Measurements from ENCODE around the gene COX7A2.

COX7A2 gene

GRCh38 chr6:75205776-75206575 is 37.6 kb downstream of the COX7A2 start, which contains the start of gene COL12A1:
TSS of gene COL12A1 (minus strand) at chr6:75206053. CDS start at chr6:75202792, 3,261 bp downstream.
- intact Hi-C loops (cut with DNase I): loop anchor here (5.0 kb wide), 2 partner anchors 1114 to 1469 kb away; no protein-coding TSS in a partner anchor
- peak in 7 of 42 donors; percentile 21 to 63 (median 41) for DNase-seq

GRCh38 chr6:75204959-75205775 is 38.4 kb downstream of the COX7A2 start:
- no peak for DNase-seq
- intact Hi-C loops (cut with DNase I): loop anchor here (5.0 kb wide), 2 partner anchors 1113 to 1468 kb away; no protein-coding TSS in a partner anchor

- intact Hi-C loops (cut with DNase I): no loop called here
- peak; percentile 56 to 90 (median 74) for DNase-seq
These were observed 39.2 kb downstream of the COX7A2 start for GRCh38 chr6:75204217-75204958.

GRCh38 chr6:75203721-75204120 is 39.9 kb downstream of the COX7A2 start:
- intact Hi-C loops (cut with DNase I): no loop called here
- DNase-seq: no peak

- no peak for DNase-seq
- intact Hi-C loops (cut with DNase I): no loop called here
These were observed 40.9 kb downstream of the COX7A2 start for GRCh38 chr6:75202676-75203131.

GRCh38 chr6:75201901-75202672 is 41.5 kb downstream of the COX7A2 start:
- intact Hi-C loops (cut with DNase I): no loop called here
- DNase-seq: peak in 4 of 42 donors; percentile 5 to 37 (median 10)

- DNase-seq: no peak
- intact Hi-C loops (cut with DNase I): no loop called here
These were observed 42.6 kb downstream of the COX7A2 start for GRCh38 chr6:75201021-75201420.

GRCh38 chr6:75199889-75200288 is 43.7 kb downstream of the COX7A2 start:
- DNase-seq: no peak
- intact Hi-C loops (cut with DNase I): no loop called here

- no peak for DNase-seq
- intact Hi-C loops (cut with DNase I): no loop called here
These were observed 47.4 kb downstream of the COX7A2 start for GRCh38 chr6:75196081-75196687.

GRCh38 chr6:75188221-75188925 is 55.2 kb downstream of the COX7A2 start:
- DNase-seq: no peak
- intact Hi-C loops (cut with DNase I): no loop called here

All from head of caudate nucleus (tissue), 42 donors.